ENCODE measurements around the gene SIGLEC14. TPM values are rescaled to one million over a fixed set of nuclear protein-coding genes. Genes with fewer than 3 reads are reported as not detected.
A peak's percentile ranks its signal among the peaks of the same experiment; 100 is the strongest.

The SIGLEC14 gene
- total RNA-seq, 1 donor from 2014 or later, result not detected

DNA sequence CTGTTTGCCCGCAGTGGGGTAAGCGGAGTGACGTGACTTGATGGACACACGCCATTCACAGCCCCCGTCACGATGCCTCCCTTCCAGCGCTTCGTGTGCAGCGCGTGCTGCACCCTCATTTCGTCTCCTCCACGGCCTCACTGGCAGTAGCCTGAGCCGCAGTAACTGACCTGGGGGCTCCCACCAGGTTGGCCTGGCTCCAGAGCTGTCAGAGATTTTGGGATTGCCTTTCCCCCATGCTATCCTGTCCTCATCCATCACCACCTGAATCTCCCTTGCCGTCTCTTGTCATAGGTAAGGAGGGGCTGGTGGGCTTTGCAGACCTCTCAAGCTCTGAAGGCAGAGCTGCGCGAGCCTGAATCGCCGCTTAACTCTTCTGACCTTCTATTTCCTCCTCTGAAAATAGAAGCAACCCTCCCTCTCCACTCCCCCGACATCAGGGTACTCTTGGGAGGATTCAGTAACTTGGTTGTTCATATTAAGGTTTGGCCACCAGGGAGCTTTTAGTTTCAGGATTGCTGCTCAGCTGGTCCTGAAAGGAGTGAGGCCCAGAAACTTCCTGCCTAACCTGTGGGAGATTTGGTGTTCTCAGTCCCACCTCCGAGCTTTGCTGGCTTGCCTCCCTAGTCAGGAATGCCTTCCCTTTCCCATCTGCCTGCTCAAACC lies 44.3 kb downstream of the SIGLEC14 start:
- no peaks in the 10 kb centered on the region for H3K4me1 Mint-ChIP-seq
- TF ChIP-seq, protein P1, sequence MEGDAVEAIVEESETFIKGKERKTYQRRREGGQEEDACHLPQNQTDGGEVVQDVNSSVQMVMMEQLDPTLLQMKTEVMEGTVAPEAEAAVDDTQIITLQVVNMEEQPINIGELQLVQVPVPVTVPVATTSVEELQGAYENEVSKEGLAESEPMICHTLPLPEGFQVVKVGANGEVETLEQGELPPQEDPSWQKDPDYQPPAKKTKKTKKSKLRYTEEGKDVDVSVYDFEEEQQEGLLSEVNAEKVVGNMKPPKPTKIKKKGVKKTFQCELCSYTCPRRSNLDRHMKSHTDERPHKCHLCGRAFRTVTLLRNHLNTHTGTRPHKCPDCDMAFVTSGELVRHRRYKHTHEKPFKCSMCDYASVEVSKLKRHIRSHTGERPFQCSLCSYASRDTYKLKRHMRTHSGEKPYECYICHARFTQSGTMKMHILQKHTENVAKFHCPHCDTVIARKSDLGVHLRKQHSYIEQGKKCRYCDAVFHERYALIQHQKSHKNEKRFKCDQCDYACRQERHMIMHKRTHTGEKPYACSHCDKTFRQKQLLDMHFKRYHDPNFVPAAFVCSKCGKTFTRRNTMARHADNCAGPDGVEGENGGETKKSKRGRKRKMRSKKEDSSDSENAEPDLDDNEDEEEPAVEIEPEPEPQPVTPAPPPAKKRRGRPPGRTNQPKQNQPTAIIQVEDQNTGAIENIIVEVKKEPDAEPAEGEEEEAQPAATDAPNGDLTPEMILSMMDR (conservative IDR thresholded peaks at IDR 0.05), result no peak
- H3K9me3 Mint-ChIP-seq, result no peaks in the 10 kb centered on the region
- no peak overlapping the region for H3K27ac Mint-ChIP-seq (ENCODE audit: unreplicated experiment)
- H3K36me3 Mint-ChIP-seq (ENCODE audit: low read depth), result no peaks in the 10 kb centered on the region
- no peak overlapping the region for H3K4me3 Mint-ChIP-seq
- H3K27me3 Mint-ChIP-seq (ENCODE audit: low read depth), result peaks cover 9% of the 10 kb centered on the region
- no peak for DNase-seq (ENCODE audit: low read depth, low spot score)

DNA sequence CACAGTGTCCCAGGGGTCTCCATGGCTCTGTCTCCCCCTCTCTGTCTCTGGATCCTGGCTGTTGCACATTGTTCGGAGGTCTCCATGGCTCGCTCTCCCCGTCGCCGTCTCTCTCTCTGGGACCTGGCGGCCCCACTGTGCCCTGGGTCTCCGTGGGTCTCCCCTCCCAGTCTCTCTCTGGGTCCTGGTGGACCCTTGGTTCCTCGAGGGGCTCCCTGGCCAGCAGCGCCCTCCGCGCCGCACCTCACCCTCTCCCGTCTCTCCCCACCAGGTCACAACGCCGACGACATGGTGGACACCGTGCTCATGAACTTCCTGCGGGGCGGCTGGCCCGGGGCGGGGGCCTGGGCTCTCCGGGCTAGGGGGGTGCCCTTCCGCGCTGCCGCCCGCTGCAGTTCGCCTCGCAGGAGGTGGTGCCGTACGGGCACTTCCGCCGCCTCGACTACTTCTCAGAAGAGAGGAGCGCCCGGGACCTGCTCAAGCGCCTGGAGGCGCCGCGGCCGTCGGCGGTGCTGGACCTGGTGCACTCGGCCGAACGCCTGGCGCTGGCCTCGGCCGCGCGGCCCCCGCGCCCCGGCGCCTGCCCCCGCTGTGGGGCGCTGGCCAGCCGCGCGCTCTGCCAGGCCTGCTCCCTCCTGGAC lies 45.6 kb downstream of the SIGLEC14 start:
- TF ChIP-seq, protein P1 (conservative IDR thresholded peaks at IDR 0.05), result no peak
- H3K36me3 Mint-ChIP-seq (ENCODE audit: low read depth), result no peaks in the 10 kb centered on the region
- no peak for DNase-seq (ENCODE audit: low read depth, low spot score)
- H3K4me1 Mint-ChIP-seq, result no peaks in the 10 kb centered on the region
- H3K4me3 Mint-ChIP-seq, result no peak overlapping the region
- H3K27me3 Mint-ChIP-seq (ENCODE audit: low read depth), result peaks cover 8% of the 10 kb centered on the region
- H3K9me3 Mint-ChIP-seq, result no peaks in the 10 kb centered on the region
- H3K27ac Mint-ChIP-seq (ENCODE audit: unreplicated experiment), result no peak overlapping the region

DNA sequence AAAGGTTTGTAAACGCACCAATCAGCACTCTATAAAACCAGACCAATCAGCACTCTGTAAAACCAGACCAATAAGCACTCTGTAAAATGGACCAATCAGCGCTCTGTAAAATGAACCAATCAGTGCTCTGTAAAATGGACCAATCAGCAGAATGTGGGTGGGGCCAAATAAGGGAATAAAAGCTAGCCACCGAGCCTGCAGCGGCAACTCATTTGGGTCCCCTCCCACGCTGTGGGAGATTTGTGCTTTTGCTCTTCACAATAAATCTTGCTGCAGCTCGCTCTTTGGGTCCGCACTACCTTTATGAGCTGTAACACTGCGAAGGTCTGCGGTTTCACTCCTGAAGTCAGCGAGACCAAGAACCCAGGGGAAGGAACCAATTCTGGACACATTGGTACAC lies 47.5 kb downstream of the SIGLEC14 start:
- Mint-ChIP-seq H3K27ac (ENCODE audit: unreplicated experiment) (no peak overlapping the region), H3K9me3 (no peaks in the 10 kb centered on the region), H3K4me1 (peaks cover 11% of the 10 kb centered on the region), H3K27me3 (ENCODE audit: low read depth) (peaks cover 8% of the 10 kb centered on the region), H3K36me3 (ENCODE audit: low read depth) (no peaks in the 10 kb centered on the region), H3K4me3 (no peak overlapping the region)
- TF ChIP-seq, protein P1 (conservative IDR thresholded peaks at IDR 0.05), result no peak
- DNase-seq (ENCODE audit: low read depth, low spot score), result no peak

DNA sequence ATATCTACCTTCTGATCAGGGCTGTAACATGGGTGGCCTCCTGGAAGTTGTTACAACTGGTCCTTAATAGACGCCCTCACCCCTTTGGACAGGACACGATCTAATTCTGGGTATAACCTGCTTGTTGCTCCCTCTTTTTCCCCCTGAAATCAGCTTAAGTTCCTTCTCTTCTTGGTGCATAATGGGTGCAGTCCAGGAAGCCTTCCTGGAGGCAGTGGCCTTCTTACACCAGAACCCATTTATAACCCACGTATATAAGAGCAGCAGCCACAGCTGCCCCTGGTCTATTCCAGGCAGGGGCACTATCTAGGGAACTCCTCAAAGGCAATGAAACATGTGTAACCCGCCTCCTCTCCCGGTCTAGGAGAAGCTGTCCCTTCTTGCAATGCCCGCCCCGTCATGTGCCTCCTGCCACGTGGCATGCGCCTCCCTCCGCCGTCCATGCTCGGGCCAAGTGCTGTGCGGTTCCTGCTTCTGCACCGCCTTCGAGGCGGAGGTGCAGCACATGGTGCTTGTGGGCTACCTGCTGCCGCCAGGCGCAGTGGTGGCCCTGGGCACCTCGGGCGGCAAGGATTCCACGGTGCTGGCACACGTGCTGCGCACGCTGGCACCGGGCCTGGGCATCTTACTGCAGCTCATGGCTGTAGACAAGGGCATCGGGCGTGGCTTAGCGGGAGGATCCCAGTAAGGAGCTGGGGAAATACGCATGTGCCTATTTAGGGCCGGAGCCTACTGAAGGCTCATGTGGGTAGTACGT lies 48.3 kb downstream of the SIGLEC14 start:
- H3K4me3 Mint-ChIP-seq, result no peak overlapping the region
- H3K27ac Mint-ChIP-seq (ENCODE audit: unreplicated experiment), result no peak overlapping the region
- TF ChIP-seq, protein P1 (conservative IDR thresholded peaks at IDR 0.05), result no peak
- peaks cover 8% of the 10 kb centered on the region for H3K27me3 Mint-ChIP-seq (ENCODE audit: low read depth)
- H3K36me3 Mint-ChIP-seq (ENCODE audit: low read depth), result no peaks in the 10 kb centered on the region
- DNase-seq (ENCODE audit: low read depth, low spot score), result no peak
- H3K9me3 Mint-ChIP-seq, result no peaks in the 10 kb centered on the region
- peaks cover 18% of the 10 kb centered on the region for H3K4me1 Mint-ChIP-seq

DNA sequence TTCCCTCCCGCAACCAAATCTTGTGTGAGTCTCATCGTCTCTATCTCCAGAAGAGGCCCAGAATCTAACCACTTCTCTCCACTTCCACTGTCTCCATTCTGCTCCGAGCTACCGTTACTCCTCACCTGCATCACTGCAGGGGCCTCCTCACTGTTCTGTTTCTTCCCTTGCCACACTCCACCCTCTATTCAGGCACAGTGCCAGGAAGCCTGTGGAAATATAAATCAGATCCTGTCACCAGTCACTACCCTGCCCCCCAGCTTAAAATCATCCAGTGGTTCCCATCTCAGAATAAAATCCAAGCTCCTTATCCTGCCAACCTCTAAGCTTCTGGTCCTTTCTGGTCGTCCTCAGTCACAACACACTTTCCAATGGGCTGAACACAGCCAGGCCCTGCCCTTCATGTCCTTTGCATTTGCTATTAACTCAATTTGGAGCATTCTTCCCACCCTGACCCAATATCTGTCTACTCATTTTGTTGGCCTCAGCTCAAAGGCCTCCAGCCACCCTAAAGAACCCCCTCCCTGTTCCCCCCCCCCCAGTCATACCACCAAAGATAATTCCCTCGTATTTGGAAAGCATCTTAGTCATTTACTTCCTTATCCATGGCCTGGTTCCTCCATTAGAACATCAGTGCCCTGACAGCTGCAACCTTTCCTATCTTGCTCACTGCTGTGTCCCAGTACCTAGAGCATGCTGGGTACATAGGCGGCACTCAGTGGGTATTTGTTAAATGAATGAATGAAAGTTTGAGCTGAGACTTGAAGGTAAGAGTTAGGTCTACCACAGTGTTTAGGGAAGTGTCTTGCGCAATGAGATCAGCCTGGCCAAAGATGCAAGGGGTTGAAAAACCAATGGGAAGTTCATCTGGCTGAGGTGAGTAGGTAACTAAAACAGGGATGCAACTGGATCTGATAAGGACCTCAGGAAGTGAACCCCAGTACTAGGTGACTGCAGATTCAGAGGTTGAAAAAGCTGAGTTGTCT lies 51.1 kb downstream of the SIGLEC14 start:
- Mint-ChIP-seq H3K27me3 (ENCODE audit: low read depth) (peaks cover 6% of the 10 kb centered on the region), H3K4me1 (peaks cover 20% of the 10 kb centered on the region), H3K4me3 (peak overlapping the region; percentile 91), H3K9me3 (no peaks in the 10 kb centered on the region), H3K27ac (ENCODE audit: unreplicated experiment) (no peak overlapping the region), H3K36me3 (ENCODE audit: low read depth) (no peaks in the 10 kb centered on the region)
- TF ChIP-seq, protein P1 (conservative IDR thresholded peaks at IDR 0.05), result no peak
- DNase-seq (ENCODE audit: low read depth, low spot score), result no peak

All from neural crest cell (in vitro differentiated cells).